Naive thymus-derived CD8-positive, alpha-beta T cell (primary cell): ENCODE measurements around the gene MROH9. TPM values are rescaled to one million over a fixed set of nuclear protein-coding genes. Genes with fewer than 3 reads are reported as not detected.

Source experiments
- ATAC-seq, 2 donors: fragments of 150-1000 bp; cut with Tn5 transposase in 1 of 2; sonication (Bioruptor Pico), chemical (Tn5 transposase) in 1 of 2; 1 replicate in 1 of 2; 2 replicates in 1 of 2; pipeline ENCODE4 v1.10.0; 2021; ENCODE audit warnings: mild to moderate bottlenecking in 2 of 2, moderate library complexity in 2 of 2
- POLR2A ChIA-PET: fragments of 350-600 bp; sonication (Branson Sonifier 250); formaldehyde crosslinking; loops from one replicate; lab custom pipeline; 2021; ENCODE audit warnings: antibody characterized with exemption; lab: Charles Lee
- DNase-seq, 10 donors: peaks; one replicate each; pipeline versions ENCODE4 v3.0.0 to v3.0.0-alpha.2; 2020 to 2022
- H3K27ac Mint-ChIP-seq, 10 donors: one replicate each; pipeline ENCODE4 v1.8.0; 2020 to 2022; ENCODE audit warnings: mild to moderate bottlenecking in 10 of 10, mixed read lengths in 10 of 10, moderate library complexity in 4 of 10, inconsistent platforms in 1 of 10
- H3K27me3 Mint-ChIP-seq, 5 donors: one replicate each; pipeline ENCODE4 v1.8.0; 2021 to 2022; ENCODE audit warnings: mixed read lengths in 5 of 5
- H3K36me3 Mint-ChIP-seq, 3 donors: one replicate each; pipeline ENCODE4 v1.8.0; 2020 to 2022; ENCODE audit warnings: mixed read lengths in 3 of 3, mild to moderate bottlenecking in 2 of 3, inconsistent platforms in 1 of 3
- H3K4me1 Mint-ChIP-seq, 4 donors: one replicate each; pipeline ENCODE4 v1.8.0; 2021 to 2022; ENCODE audit warnings: mixed read lengths in 4 of 4
- H3K4me3 Mint-ChIP-seq, 10 donors: one replicate each; pipeline ENCODE4 v1.8.0; 2020 to 2022; ENCODE audit warnings: mild to moderate bottlenecking in 10 of 10, mixed read lengths in 10 of 10, moderate library complexity in 6 of 10, inconsistent platforms in 1 of 10
- H3K9me3 Mint-ChIP-seq, 9 donors: one replicate each; pipeline ENCODE4 v1.8.0; 2020 to 2022; ENCODE audit warnings: mixed read lengths in 9 of 9, mild to moderate bottlenecking in 3 of 9, inconsistent platforms in 1 of 9, moderate library complexity in 1 of 9
- microRNA-seq: library from miRNA; unstranded; fragments of <30 nt; microRNA quantifications from one replicate; pipeline ENCODE4 v1.2.0, GENCODE V29; 2022; ENCODE audit warnings: borderline microRNAs expressed
- polyA plus RNA-seq, 3 donors: library from polyadenylated mRNA; unstranded; fragments of 300-500 nt; fragmentation: Illumina TruSeq; gene quantifications; one replicate each; pipeline ENCODE4 v1.2.3, GENCODE V29; 2021
- total RNA-seq, 8 experiments: library from RNA in 2 of 8; stranded (reverse) in 2 of 8; gene quantifications; one replicate each; pipeline ENCODE4 v1.2.3 and lab custom pipeline; 2021 to 2026

Gene MROH9
- total and polyA plus RNA-seq, 5 experiments from 2014 or later, result not detected

GRCh38 chr1:171107969-171108368 lies 172.6 kb downstream of the MROH9 start:
- H3K27me3 Mint-ChIP-seq, result peaks cover 6 to 28% (median 15%) of the 10 kb centered on the region in 5 donors
- peaks cover 0 to 3% (median 0%) of the 10 kb centered on the region in 9 donors for H3K9me3 Mint-ChIP-seq
- no peaks in the 10 kb centered on the region for H3K36me3 Mint-ChIP-seq
- no peak overlapping the region for H3K27ac Mint-ChIP-seq
- no peak overlapping the region for H3K4me3 Mint-ChIP-seq
- no peaks in the 10 kb centered on the region for H3K4me1 Mint-ChIP-seq
- POLR2A ChIA-PET, result no interaction called here
- ATAC-seq (no peak), DNase-seq (no peak)

GRCh38 chr1:171109966-171110365 lies 174.6 kb downstream of the MROH9 start:
- Mint-ChIP-seq H3K9me3 (peaks cover 0 to 3% (median 0%) of the 10 kb centered on the region in 9 donors), H3K4me3 (no peak overlapping the region), H3K36me3 (no peaks in the 10 kb centered on the region), H3K27ac (no peak overlapping the region), H3K4me1 (no peaks in the 10 kb centered on the region), H3K27me3 (peaks cover 8 to 34% (median 14%) of the 10 kb centered on the region in 5 donors)
- DNase-seq, result no peak
- POLR2A ChIA-PET, result no interaction called here
- ATAC-seq, result no peak

DNA sequence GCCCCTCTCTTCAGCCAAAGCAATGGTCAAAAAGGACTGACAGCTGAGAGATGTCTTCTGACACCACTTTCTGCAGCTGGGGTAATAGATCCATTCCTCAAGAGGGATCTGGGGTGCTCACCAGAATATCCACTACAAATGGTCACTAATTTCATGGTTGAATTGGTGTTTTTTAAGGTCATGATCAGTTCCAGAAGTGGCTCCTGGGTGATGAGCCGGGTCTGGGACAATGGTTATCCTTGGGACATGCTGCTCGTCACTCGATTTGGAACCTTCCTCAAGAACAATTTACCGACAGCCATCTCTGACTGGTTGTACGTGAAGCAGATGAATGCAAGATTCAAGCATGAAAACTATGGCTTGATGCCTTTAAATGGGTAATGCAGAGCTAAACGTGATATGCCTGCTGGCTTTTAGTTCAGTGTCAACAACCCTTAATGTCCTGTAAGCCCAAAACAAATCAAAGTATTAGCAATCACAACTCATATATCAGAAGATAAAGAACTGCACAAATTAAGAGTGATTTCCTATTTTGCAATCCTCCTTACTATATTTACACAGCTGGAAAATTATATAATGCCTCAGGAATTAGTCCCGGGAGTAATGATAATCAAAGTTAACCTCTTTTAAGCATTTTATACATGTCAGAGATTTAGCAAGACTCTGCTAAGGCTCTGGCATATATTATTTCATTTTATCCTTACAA lies 175.4 kb downstream of the MROH9 start:
- Mint-ChIP-seq H3K4me3 (no peak overlapping the region), H3K4me1 (no peaks in the 10 kb centered on the region), H3K27me3 (peaks cover 8 to 37% (median 14%) of the 10 kb centered on the region in 5 donors), H3K9me3 (peaks cover 0 to 3% (median 0%) of the 10 kb centered on the region in 9 donors), H3K36me3 (no peaks in the 10 kb centered on the region), H3K27ac (no peak overlapping the region)
- ATAC-seq (no peak), DNase-seq (no peak)
- POLR2A ChIA-PET, result no interaction called here

GRCh38 chr1:171112119-171112518 lies 176.8 kb downstream of the MROH9 start:
- Mint-ChIP-seq H3K27me3 (peaks cover 13 to 37% (median 16%) of the 10 kb centered on the region in 5 donors), H3K9me3 (peaks cover 0 to 3% (median 0%) of the 10 kb centered on the region in 9 donors), H3K36me3 (no peaks in the 10 kb centered on the region), H3K27ac (no peak overlapping the region), H3K4me3 (no peak overlapping the region), H3K4me1 (no peaks in the 10 kb centered on the region)
- no peak for DNase-seq
- POLR2A ChIA-PET, result no interaction called here
- no peak for ATAC-seq

DNA sequence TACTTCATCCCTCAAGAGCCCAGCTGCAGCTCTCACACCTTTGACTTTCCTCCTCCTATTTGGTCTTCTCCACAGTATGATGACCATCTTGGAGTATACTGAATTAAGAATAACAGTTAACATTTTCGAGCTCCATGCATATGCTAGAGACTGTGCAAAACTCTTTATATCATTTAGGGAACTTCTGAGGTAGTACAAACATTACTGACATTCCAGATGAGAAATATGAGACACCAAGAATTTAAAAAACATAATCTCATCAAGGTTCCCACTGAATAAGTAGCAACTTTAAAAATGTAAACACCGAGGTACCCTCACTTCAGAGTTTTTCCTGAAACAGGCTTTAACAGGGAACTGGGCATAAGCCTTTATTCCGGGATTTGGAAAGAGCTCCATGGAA lies 178.0 kb downstream of the MROH9 start:
- Mint-ChIP-seq H3K4me3 (no peak overlapping the region), H3K27ac (no peak overlapping the region), H3K27me3 (peaks cover 13 to 37% (median 17%) of the 10 kb centered on the region in 5 donors), H3K4me1 (no peaks in the 10 kb centered on the region), H3K9me3 (peaks cover 0 to 3% (median 0%) of the 10 kb centered on the region in 9 donors), H3K36me3 (no peaks in the 10 kb centered on the region)
- ATAC-seq, result no peak
- POLR2A ChIA-PET, result no interaction called here
- no peak for DNase-seq

Small RNA genes within 50 kb of the gene (microRNA-seq; reads per million reads assigned to microRNA genes)
- gene MIR1295A, result not detected
- not detected for gene MIR1295B

Other genes with a start within 250 kb of the MROH9 start
- not detected for gene FMO3, start 155.4 kb downstream of the MROH9 start, total RNA-seq
- gene FMO3, start 155.4 kb downstream of the MROH9 start, polyA plus RNA-seq, result not detected
- gene FMO2, start 249.8 kb downstream of the MROH9 start, total RNA-seq, result not detected
- gene FMO2, start 249.8 kb downstream of the MROH9 start, polyA plus RNA-seq, result not detected